Transverse colon (tissue), 4 donors: ENCODE measurements around the gene POTEI. TPM values are rescaled to one million over a fixed set of nuclear protein-coding genes. Genes with fewer than 3 reads are reported as not detected.
"Not testable (repeated sequence)": the region's sequence is repeated elsewhere in the genome, so short reads cannot be mapped to it uniquely, and the experiment has no call there.

Source experiments
- DNase-seq: peaks from one replicate; pipeline ENCODE4 v3.0.0-alpha.2; 2019
- H3K27ac ChIP-seq, 4 donors: fragments of 200-600 bp; sonication (generic); 2 replicates each; pipeline ENCODE4 v1.5.1; 2016 to 2018; ENCODE audit warnings: inconsistent platforms in 4 of 4
- H3K27me3 ChIP-seq: fragments of 200-600 bp; sonication (generic); 2 replicates; pipeline ENCODE4 v1.5.1; 2017; ENCODE audit warnings: inconsistent platforms
- H3K36me3 ChIP-seq, 4 donors: fragments of 200-600 bp; sonication (generic); 2 replicates each; pipeline ENCODE4 v1.5.1; 2017 to 2019; ENCODE audit warnings: inconsistent platforms in 4 of 4
- H3K4me1 ChIP-seq, 4 donors: fragments of 200-600 bp; sonication (generic); 2 replicates each; pipeline ENCODE4 v1.5.1; 2017 to 2020; ENCODE audit warnings: inconsistent platforms in 4 of 4
- H3K4me3 ChIP-seq, 4 donors: fragments of 200-600 bp; sonication (generic); 1 replicate in 1 of 4; 2 replicates in 3 of 4; pipeline versions ENCODE4 v1.5.1 to v1.6.1; 2017 to 2019; ENCODE audit warnings: inconsistent platforms in 4 of 4
- H3K9me3 ChIP-seq, 2 donors: fragments of 200-600 bp; sonication (generic); 2 replicates each; pipeline ENCODE4 v1.5.1; 2017 to 2019; ENCODE audit warnings: inconsistent platforms in 2 of 2
- WGBS, 2 donors: methylation state at CpG; one replicate each; pipeline ENCODE4 v1.1.5; 2018; ENCODE audit warnings: low coverage in 1 of 2; 5-methylcytosine and 5-hydroxymethylcytosine counted together
- in situ Hi-C, 4 donors: fragments of 200-750 bp; cut with MboI; loops; one replicate each; pipeline versions ENCODE4 v1.15.0 to v1.15.1; 2017; ENCODE audit warnings: low sequenced_read_pairs in 3 of 4, low pct_ligation_motif_present in 1 of 4, low pct_unique_long_range_greater_than_20kb in 1 of 4
- intact Hi-C: fragments of 100-400 bp; cut with DNase I; formaldehyde crosslinking; loops from one replicate; pipeline ENCODE4 v1.15.1; 2023; ENCODE audit warnings: low total_unique reads
- total RNA-seq, 4 donors: library from RNA; depleted of rRNA; stranded (reverse); fragments of >200 nt; gene quantifications; one replicate each; pipeline ENCODE4 v1.1.0, GENCODE V29; 2016

POTEI gene
- under 1 TPM in 1 of 4 donors, not detected in 3; under 0.01 TPM for total RNA-seq

DNA sequence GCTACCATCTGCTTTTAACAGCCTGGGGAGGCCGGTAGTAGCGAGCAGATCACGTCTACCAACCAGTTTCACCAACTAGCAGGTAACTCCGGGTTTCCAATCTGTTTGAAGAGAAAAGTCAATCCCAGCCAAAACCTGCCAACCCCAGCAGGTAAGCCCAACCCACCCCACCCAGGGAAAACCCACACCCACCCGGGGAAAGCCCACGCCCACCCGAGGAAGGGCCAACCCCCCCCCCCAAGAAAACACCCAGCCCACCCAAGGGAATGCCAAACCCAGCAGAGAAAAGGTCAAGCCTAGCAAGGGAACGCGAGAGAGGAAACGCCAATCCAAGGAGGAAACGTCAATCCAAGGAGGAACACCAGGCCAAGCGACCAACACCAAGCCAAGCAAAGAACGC is at the start of gene POTEI:
TSS of gene POTEI (minus strand) at position 101 of the 400 bp plus-strand sequence. CDS start at position 8, 93 bp downstream.
- H3K9me3 ChIP-seq, in situ Hi-C loops, H3K27ac ChIP-seq, H3K27me3 ChIP-seq, H3K4me1 ChIP-seq, H3K36me3 ChIP-seq, intact Hi-C loops, DNase-seq, H3K4me3 ChIP-seq: not testable (repeated sequence)
- no CpG with 5 or more reads among the region's 13 CpGs for WGBS, 2 donors

DNA sequence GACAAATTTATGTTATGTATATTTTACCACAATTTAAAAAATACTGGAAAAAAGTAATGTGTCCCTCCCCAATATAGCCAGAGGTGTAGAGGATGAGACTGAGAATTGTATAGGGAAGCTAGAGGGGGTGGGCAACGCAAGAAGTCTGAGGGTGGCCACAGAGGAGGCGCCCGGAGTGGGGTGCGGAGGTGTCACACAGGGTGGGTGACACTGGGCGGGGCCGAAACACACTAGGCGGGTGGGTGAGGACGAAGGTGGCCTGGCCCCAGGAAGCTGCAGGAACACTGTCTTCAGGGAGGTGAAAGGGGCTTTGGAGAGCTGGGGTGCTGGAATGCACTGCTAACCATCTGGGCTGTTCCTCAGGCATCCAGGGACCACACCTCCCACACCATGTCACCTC is 47.3 kb upstream of the POTEI start:
- DNase-seq, intact Hi-C loops, H3K9me3 ChIP-seq, H3K36me3 ChIP-seq, in situ Hi-C loops, H3K4me1 ChIP-seq, H3K4me3 ChIP-seq, H3K27ac ChIP-seq, H3K27me3 ChIP-seq: not testable (repeated sequence)
- WGBS, 2 donors = no CpG with 5 or more reads among the region's 8 CpGs

DNA sequence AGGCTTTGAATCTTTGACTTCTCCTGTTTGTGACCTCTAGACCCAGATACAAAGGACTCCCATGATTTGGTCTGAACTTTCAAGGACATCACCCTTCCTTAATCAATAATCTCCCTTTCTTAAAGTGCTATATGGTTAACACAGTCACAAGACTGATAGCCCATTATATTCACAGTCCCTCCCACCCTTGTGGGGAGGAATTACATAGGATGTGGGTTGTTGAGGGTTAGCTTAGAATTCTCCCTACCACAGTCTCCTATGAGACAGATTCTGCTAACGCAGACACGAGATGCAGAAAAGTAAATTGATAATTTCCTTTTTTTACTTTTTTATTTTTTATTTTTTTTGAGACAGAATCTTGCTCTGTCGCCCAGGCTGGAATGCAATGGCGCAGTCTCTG is 45.0 kb upstream of the POTEI start:
- in situ Hi-C loops, H3K4me3 ChIP-seq, H3K36me3 ChIP-seq, H3K27me3 ChIP-seq, H3K4me1 ChIP-seq, H3K27ac ChIP-seq, DNase-seq, intact Hi-C loops, H3K9me3 ChIP-seq: not testable (repeated sequence)
- WGBS, 2 donors = no CpG with 5 or more reads among the region's 4 CpGs

DNA sequence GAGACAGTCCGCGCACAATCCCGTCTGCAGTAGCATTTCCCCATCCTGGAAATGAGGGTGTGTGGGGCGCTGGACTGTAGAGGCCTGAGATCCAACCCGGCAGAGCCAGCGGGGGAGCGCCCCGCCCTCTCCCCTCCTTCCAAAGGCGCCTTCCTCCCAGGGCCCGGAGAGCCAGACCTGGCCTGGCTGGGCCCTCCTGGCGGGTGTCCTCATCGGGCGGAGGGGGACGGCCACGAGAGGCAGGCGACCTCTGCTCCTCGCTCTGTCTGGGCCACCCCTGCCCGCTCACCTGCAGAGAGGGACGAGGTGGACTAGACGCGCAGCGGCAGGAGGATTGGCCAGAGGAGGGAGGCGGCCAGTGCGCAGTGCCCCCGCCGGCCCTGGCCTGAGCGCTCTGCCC is 40.3 kb upstream of the POTEI start:
- H3K9me3 ChIP-seq, intact Hi-C loops, H3K27ac ChIP-seq, H3K4me3 ChIP-seq, in situ Hi-C loops, H3K27me3 ChIP-seq, H3K36me3 ChIP-seq, H3K4me1 ChIP-seq, DNase-seq: not testable (repeated sequence)
- WGBS, 2 donors = no CpG with 5 or more reads among the region's 27 CpGs

DNA sequence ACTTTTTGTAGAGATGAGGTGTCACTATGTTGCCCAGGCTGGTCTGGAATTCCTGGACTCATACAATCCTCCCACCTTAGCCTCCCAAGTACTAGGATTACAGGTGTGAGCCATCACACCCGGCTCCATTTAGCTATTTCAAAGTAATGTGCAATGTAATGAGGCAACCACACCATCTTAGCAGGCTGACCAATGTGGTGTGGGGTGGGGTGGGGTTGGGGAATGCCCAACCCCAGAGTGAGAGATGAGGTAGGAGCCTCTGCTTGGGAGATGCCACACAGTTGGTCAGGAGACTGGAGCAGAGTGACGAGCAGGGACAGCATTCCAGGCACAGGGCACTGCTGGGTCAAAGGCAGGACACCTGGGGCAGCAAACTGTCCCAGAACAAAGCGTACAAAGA is 39.3 kb upstream of the POTEI start:
- DNase-seq, in situ Hi-C loops, H3K36me3 ChIP-seq, intact Hi-C loops, H3K4me3 ChIP-seq, H3K9me3 ChIP-seq, H3K27me3 ChIP-seq, H3K27ac ChIP-seq, H3K4me1 ChIP-seq: not testable (repeated sequence)
- WGBS, 2 donors = no CpG with 5 or more reads among the region's 3 CpGs

DNA sequence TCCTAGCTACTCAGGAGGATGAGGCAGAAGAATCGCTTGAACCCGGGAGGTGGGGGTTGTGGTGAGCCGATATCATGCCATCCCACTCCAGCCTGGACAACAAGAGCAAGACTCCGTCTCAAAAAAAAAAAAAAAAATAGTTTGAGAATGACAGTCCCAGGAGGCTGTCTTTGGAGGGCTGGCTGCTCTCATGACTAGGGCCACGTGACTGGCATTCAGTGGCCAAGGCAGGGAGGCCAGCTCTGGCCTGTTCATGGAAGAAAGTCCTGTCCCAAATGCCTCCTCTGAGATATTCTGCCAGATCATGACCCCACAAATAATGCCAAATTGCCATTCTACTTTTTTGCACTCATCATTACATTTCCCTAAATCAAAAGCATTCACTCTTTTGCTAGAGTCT is 35.9 kb upstream of the POTEI start:
- H3K4me1 ChIP-seq, H3K4me3 ChIP-seq, H3K27me3 ChIP-seq, in situ Hi-C loops, DNase-seq, H3K27ac ChIP-seq, H3K9me3 ChIP-seq, H3K36me3 ChIP-seq, intact Hi-C loops: not testable (repeated sequence)
- no CpG with 5 or more reads among the region's 5 CpGs for WGBS, 2 donors

DNA sequence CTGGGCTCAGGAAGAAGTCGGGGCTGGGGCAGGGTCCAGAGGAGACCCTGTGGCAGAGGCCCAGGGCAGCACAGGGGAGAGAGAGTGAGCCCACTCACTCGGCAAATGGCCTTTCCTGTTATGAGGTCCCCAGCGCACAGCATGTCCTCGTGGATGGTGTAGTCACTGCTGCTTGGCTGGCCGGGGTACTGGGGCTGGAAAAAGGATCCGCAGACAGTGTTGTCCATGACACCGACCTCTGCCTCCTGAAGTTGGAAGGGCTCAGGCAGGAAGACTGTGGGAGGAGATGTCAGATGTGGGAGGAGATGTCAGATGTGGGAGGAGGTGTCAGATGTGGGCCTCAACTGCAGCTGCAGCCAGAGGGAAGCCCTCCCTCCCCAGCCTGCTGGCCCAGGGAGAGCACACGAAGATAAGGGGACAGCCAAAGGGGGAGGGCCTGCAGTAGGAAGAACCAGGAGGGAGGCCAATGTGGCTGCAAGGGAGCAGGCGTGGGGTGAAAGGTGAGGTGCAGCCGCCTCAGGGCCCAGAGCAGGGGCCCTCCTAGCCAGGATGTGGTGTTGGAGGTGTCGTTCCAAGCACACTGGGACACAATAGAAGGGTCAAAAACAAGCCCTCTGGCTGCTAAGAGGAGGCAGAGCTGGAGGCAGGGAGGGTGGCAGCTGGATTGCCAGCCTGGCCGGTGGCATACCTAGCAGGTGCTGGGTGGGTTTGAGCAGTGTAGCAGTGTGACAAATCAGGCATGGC is 34.8 kb upstream of the POTEI start:
- H3K27ac ChIP-seq, H3K4me1 ChIP-seq, in situ Hi-C loops, DNase-seq, H3K36me3 ChIP-seq, H3K9me3 ChIP-seq, H3K4me3 ChIP-seq, H3K27me3 ChIP-seq, intact Hi-C loops: not testable (repeated sequence)
- no CpG with 5 or more reads among the region's 12 CpGs for WGBS, 2 donors

DNA sequence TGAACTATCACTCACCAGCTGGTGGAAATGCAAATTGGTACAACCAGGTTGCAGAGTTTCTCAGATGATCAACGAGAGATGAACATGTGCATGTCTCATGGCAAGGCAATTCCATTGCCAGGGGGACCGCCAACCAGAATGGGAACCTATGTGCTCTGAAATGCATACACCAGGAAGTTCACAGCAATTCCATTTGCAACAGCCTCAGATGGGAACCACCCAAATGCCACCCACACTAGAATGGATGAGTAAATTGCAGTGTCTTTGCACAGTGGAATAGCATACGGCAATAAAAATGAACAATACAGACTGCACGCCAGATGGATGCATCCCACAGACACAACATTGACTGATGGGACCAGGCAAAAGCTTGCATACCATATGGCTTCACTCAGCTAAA is 33.7 kb upstream of the POTEI start:
- H3K27ac ChIP-seq, DNase-seq, H3K36me3 ChIP-seq, H3K9me3 ChIP-seq, intact Hi-C loops, in situ Hi-C loops, H3K4me1 ChIP-seq, H3K27me3 ChIP-seq, H3K4me3 ChIP-seq: not testable (repeated sequence)
- WGBS, 2 donors = no CpG with 5 or more reads among the region's 4 CpGs

DNA sequence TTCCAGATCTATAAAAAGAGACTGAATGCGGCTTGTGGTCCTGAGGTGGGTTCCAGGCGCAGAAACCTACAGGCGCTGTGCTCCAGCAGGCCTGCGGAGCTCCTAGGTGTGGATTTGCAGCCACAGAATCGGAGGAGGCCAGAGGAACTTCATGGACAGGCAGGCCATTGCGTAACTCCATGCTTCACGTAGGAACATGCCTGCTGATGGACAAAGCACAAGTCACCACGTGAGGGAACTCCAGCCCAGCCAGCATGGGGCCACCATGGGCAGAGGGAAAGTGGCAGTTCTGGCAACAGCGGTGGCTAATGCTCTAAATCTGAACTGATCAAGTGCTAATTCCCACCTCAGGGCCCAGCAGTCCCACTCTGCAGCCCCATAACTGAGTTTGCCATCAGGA is 29.1 kb upstream of the POTEI start:
- H3K36me3 ChIP-seq, intact Hi-C loops, in situ Hi-C loops, H3K27ac ChIP-seq, H3K4me1 ChIP-seq, H3K27me3 ChIP-seq, DNase-seq, H3K9me3 ChIP-seq, H3K4me3 ChIP-seq: not testable (repeated sequence)
- WGBS, 2 donors = no CpG with 5 or more reads among the region's 9 CpGs

DNA sequence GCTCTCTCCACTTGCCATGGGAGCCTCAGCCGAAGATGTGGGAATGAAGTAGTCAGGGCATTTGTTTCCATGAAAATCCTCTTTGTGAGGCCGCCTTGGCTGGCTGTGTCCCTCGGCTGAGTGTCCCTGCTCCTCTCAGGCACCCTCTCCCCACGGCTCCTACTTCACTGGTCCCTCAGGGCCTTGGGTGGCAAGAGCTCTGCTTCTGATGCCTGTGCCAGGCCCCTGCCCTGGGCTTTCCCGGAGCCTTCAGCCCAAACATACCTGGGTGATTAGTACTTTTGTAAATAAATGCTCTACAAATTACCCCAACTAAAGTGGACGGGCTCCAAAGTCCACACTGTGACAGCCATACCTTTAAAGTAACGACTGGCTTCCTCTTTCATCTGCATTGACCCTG is 27.5 kb upstream of the POTEI start:
- WGBS, 2 donors = no CpG with 5 or more reads among the region's 7 CpGs
- intact Hi-C loops, H3K36me3 ChIP-seq: not testable (repeated sequence)

DNA sequence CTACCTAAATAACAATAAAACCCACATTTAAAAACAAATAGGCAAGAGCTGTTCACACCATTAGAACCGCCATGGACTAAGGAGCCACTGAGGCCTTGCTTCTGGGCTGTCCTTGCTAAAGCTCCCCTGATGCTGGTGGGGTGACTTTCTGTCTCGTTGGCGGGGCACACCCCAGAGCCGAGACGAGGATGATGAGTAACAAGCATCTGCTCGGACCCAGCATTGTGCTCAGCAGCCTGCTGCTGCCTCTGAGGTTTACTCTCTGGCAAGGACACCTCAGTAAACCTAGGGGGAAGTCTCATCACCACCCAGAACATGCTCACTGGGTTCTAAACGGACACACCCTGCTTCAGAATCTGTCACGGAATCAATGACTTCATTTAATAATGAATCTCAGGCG is 22.5 kb upstream of the POTEI start:
- in situ Hi-C loops, H3K4me3 ChIP-seq, intact Hi-C loops: not testable (repeated sequence)

More for the DNA sequence above, 27.5 kb upstream of the POTEI start:
- H3K9me3 ChIP-seq, H3K27ac ChIP-seq, in situ Hi-C loops, H3K27me3 ChIP-seq, DNase-seq, H3K4me1 ChIP-seq, H3K4me3 ChIP-seq: not testable (repeated sequence)

More for the DNA sequence above, 22.5 kb upstream of the POTEI start:
- H3K27ac ChIP-seq, H3K4me1 ChIP-seq, H3K27me3 ChIP-seq, DNase-seq, H3K9me3 ChIP-seq, H3K36me3 ChIP-seq: not testable (repeated sequence)
- WGBS, 2 donors = no CpG with 5 or more reads among the region's 9 CpGs
